Measurements from ENCODE around the gene CAMK2B.

- no peak for TF ChIP-seq CTCF (IDR thresholded peaks at IDR 0.05)
- no peak for TF ChIP-seq POLR2A (IDR thresholded peaks at IDR 0.05)
Observed at GRCh38 chr7:44307905-44308595, 17.3 kb downstream of the CAMK2B start.

Measured in thyroid gland (tissue), 4 donors.